GM18519 (cell line): ENCODE measurements around the gene DPP6.

Experiments
- ATAC-seq: cut with Tn5 transposase; IDR thresholded peaks from one replicate; pipeline ENCODE4 v1.9.1; 2021; ENCODE audit warnings: mild to moderate bottlenecking, moderate library complexity; ENCODE audit not compliant: unreplicated experiment, low FRiP score

Gene DPP6

GRCh38 chr7:154841731-154842331, 789.6 kb downstream of the DPP6 start:
- no peak for ATAC-seq

GRCh38 chr7:154842591-154842990, 790.4 kb downstream of the DPP6 start:
- ATAC-seq, result no peak

- ATAC-seq, result no peak
These were observed 791.6 kb downstream of the DPP6 start for GRCh38 chr7:154843670-154844237.

- no peak for ATAC-seq
These were observed 792.3 kb downstream of the DPP6 start for GRCh38 chr7:154844499-154844898.

GRCh38 chr7:154844955-154845354, 792.8 kb downstream of the DPP6 start:
- no peak for ATAC-seq

- no peak for ATAC-seq
These were observed 796.3 kb downstream of the DPP6 start for GRCh38 chr7:154848464-154848863.

- ATAC-seq, result no peak
These were observed 800.0 kb downstream of the DPP6 start for GRCh38 chr7:154852205-154852604.

GRCh38 chr7:154853063-154853726, 801.0 kb downstream of the DPP6 start:
- no peak for ATAC-seq

- no peak for ATAC-seq
These were observed 801.5 kb downstream of the DPP6 start for GRCh38 chr7:154853727-154854095.

- no peak for ATAC-seq
These were observed 802.6 kb downstream of the DPP6 start for GRCh38 chr7:154854836-154855235.

- ATAC-seq, result no peak
These were observed 803.2 kb downstream of the DPP6 start for GRCh38 chr7:154855366-154855765.

- no peak for ATAC-seq
These were observed 804.5 kb downstream of the DPP6 start for GRCh38 chr7:154856733-154857132.

- ATAC-seq, result no peak
These were observed 805.0 kb downstream of the DPP6 start for GRCh38 chr7:154857240-154857639.

- ATAC-seq, result no peak
These were observed 805.8 kb downstream of the DPP6 start for GRCh38 chr7:154857728-154858681.

GRCh38 chr7:154858836-154859537, 806.8 kb downstream of the DPP6 start:
- no peak for ATAC-seq

- ATAC-seq, result no peak
These were observed 807.8 kb downstream of the DPP6 start for GRCh38 chr7:154859747-154860620.

GRCh38 chr7:154860621-154861375, 808.6 kb downstream of the DPP6 start:
- no peak for ATAC-seq

GRCh38 chr7:154861589-154861988, 809.4 kb downstream of the DPP6 start:
- no peak for ATAC-seq
